Nephron (organoid): Measurements from ENCODE around the gene GPD1L.

ENCODE experiments used
- H3K27ac Mint-ChIP-seq, 3 experiments: 2 replicates each; pipeline ENCODE4 v1.8.0; 2020; ENCODE audit warnings: mixed read lengths in 3 of 3, mild to moderate bottlenecking in 2 of 3, moderate library complexity in 1 of 3
- H3K27me3 Mint-ChIP-seq: 2 replicates; pipeline ENCODE4 v1.8.0; 2021; ENCODE audit warnings: low read depth, mild to moderate bottlenecking, moderate library complexity, mixed read lengths
- H3K36me3 Mint-ChIP-seq: 2 replicates; pipeline ENCODE4 v1.8.0; 2020; ENCODE audit warnings: low read depth, mixed read lengths
- H3K4me1 Mint-ChIP-seq: 2 replicates; pipeline ENCODE4 v1.8.0; 2020; ENCODE audit warnings: mixed read lengths
- H3K4me3 Mint-ChIP-seq, 3 experiments: 2 replicates each; pipeline ENCODE4 v1.8.0; 2020; ENCODE audit warnings: mild to moderate bottlenecking in 3 of 3, mixed read lengths in 3 of 3, moderate library complexity in 2 of 3
- H3K9me3 Mint-ChIP-seq: 2 replicates; pipeline ENCODE4 v1.8.0; 2020; ENCODE audit warnings: mixed read lengths
- CTCF ChIP-seq, 3 experiments: fragments of 200-600 bp; sonication (generic); IDR thresholded peaks; one replicate each; pipeline ENCODE4 v1.5.0; 2021; ENCODE audit warnings: antibody characterized with exemption in 3 of 3; ENCODE audit not compliant: unreplicated experiment in 3 of 3

The GPD1L gene

GRCh38 chr3:32193101-32193500 is 86.7 kb downstream of the GPD1L start:
- peaks cover 8% of the 10 kb centered on the region for H3K27me3 Mint-ChIP-seq
- TF ChIP-seq CTCF (IDR thresholded peaks at IDR 0.05; ENCODE audit: unreplicated experiment in 3 of 3): no peak
- H3K4me1 Mint-ChIP-seq: peaks cover 3% of the 10 kb centered on the region
- no peak overlapping the region for H3K4me3 Mint-ChIP-seq
- no peaks in the 10 kb centered on the region for H3K36me3 Mint-ChIP-seq
- no peaks in the 10 kb centered on the region for H3K9me3 Mint-ChIP-seq
- H3K27ac Mint-ChIP-seq: no peak overlapping the region

- peaks cover 4% of the 10 kb centered on the region for H3K4me1 Mint-ChIP-seq
- peaks cover 8% of the 10 kb centered on the region for H3K27me3 Mint-ChIP-seq
- no peaks in the 10 kb centered on the region for H3K9me3 Mint-ChIP-seq
- H3K4me3 Mint-ChIP-seq: no peak overlapping the region
- no peaks in the 10 kb centered on the region for H3K36me3 Mint-ChIP-seq
- no peak overlapping the region for H3K27ac Mint-ChIP-seq
- TF ChIP-seq CTCF (IDR thresholded peaks at IDR 0.05; ENCODE audit: unreplicated experiment in 3 of 3): no peak
Observed at GRCh38 chr3:32194653-32195052, 88.2 kb downstream of the GPD1L start.

GRCh38 chr3:32195995-32196540 is 89.6 kb downstream of the GPD1L start:
- H3K4me1 Mint-ChIP-seq: peaks cover 10% of the 10 kb centered on the region
- TF ChIP-seq CTCF (IDR thresholded peaks at IDR 0.05; ENCODE audit: unreplicated experiment in 3 of 3): no peak
- H3K4me3 Mint-ChIP-seq: no peak overlapping the region
- H3K27ac Mint-ChIP-seq: no peak overlapping the region
- H3K9me3 Mint-ChIP-seq: no peaks in the 10 kb centered on the region
- H3K36me3 Mint-ChIP-seq: no peaks in the 10 kb centered on the region
- peaks cover 6% of the 10 kb centered on the region for H3K27me3 Mint-ChIP-seq

- Mint-ChIP-seq H3K4me1 (peaks cover 11% of the 10 kb centered on the region), H3K36me3 (no peaks in the 10 kb centered on the region), H3K27me3 (peaks cover 6% of the 10 kb centered on the region), H3K4me3 (no peak overlapping the region), H3K9me3 (no peaks in the 10 kb centered on the region), H3K27ac (no peak overlapping the region)
- no peak for TF ChIP-seq CTCF (IDR thresholded peaks at IDR 0.05; ENCODE audit: unreplicated experiment in 3 of 3)
Observed at GRCh38 chr3:32197991-32198390, 91.6 kb downstream of the GPD1L start.

GRCh38 chr3:32198714-32199113 is 92.3 kb downstream of the GPD1L start:
- Mint-ChIP-seq H3K27me3 (peaks cover 6% of the 10 kb centered on the region), H3K27ac (no peak overlapping the region), H3K4me1 (peaks cover 11% of the 10 kb centered on the region), H3K4me3 (no peak overlapping the region), H3K9me3 (no peaks in the 10 kb centered on the region), H3K36me3 (no peaks in the 10 kb centered on the region)
- no peak for TF ChIP-seq CTCF (IDR thresholded peaks at IDR 0.05; ENCODE audit: unreplicated experiment in 3 of 3)

GRCh38 chr3:32200490-32200889 is 94.1 kb downstream of the GPD1L start:
- H3K4me3 Mint-ChIP-seq: no peak overlapping the region
- peaks cover 11% of the 10 kb centered on the region for H3K4me1 Mint-ChIP-seq
- H3K9me3 Mint-ChIP-seq: no peaks in the 10 kb centered on the region
- no peak overlapping the region for H3K27ac Mint-ChIP-seq
- H3K27me3 Mint-ChIP-seq: peaks cover 6% of the 10 kb centered on the region
- no peaks in the 10 kb centered on the region for H3K36me3 Mint-ChIP-seq
- TF ChIP-seq CTCF (IDR thresholded peaks at IDR 0.05; ENCODE audit: unreplicated experiment in 3 of 3): no peak
